Measurements from ENCODE around the gene CCNQ.

Gene CCNQ

GRCh38 chrX:153637121-153638040 is 38.4 kb upstream of the CCNQ start:
- DNase-seq = no peak

- DNase-seq = no peak
Measured at GRCh38 chrX:153636716-153637115, 37.8 kb upstream of the CCNQ start.

- peak; percentile 62 for DNase-seq
Measured at GRCh38 chrX:153635788-153636668, 37.1 kb upstream of the CCNQ start.

DNA sequence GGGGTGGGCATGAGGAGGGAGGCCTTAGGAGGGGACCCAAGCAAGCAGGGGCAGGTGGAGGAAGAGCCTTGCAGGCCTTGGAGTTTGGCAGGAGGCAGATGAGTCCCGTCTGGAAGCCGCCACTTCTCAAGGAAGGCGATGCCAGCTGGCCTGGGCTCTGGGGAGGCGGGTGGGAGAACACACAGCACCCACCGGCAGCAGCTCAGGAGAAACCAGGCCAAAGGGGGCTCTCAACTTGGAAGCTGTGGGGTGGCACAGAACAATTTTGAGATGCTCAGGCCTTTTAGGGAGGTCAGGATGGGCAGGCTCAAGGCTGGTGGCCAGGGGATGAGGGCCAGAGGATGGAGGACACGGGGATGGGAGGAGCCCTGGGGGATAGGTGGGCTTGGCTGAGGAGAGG is 36.4 kb upstream of the CCNQ start:
- DNase-seq = no peak

DNA sequence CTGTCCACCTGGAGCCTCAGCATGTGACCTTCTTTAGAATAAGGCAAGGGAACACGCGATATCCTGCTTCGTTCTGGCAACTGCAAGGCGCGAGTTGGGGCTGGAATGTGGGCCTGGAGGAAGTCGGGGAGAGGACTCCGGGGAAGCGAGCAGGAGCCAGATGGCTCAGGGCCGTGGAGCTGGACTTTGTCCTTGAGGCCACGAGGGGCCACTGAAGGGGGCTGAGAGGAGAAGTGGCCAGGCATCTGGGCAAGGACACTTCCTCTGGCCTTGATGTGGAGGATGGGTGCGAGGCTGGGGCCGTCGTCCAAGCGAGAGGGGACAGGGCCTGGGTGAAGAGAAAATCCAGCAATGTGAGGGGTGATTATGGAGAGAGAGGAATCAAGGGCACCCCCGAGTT is 35.9 kb upstream of the CCNQ start:
- no peak for DNase-seq

DNA sequence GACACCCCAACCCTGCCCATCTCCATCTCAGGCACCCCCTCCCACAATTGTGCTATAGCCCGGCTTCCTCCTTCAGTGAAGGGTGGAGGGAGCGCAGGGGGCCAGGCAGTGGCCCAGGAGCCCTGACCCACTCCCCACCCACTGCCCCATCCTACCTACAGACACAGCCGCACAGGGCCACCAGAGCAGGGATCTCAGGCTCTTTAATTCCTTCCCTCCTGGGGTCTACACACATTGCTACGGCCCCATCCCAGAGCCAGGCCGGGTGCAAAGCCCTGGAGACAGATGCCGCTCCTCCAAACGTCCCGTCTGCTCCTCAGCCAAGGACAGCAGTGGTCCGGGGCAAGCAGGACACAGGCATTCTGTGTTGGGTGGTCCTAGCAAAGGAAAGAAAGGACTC is 35.3 kb upstream of the CCNQ start:
- no peak for DNase-seq

DNA sequence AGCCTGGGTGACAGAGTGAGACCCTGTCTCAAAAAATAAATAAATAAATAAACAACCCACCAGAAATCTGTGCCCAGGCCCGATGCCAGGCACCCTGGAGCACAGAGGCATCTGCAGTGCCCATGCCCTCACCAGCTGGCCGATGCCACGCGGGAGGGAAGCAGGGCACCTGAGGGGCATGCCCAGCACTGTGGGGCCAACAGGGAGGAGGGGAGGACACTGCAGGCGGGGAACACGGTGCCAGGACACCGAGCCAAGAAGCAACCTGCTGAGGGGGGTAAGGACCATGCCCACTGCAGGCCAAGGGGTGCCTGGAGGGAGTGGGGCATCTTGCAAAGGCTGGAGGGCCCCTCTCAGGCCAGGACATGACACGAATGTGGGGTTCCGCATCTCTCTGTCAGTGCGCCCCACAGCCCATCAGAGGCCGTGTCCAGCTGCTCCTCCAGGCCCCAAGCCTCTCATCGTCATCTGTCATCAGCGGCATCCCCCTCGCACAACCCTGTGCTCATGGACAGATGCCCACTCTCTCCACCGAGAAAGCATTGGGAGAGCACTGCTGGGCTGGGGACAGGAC is 34.8 kb upstream of the CCNQ start:
- no peak for DNase-seq

GRCh38 chrX:153633048-153633447 is 34.1 kb upstream of the CCNQ start:
- no peak for DNase-seq

DNA sequence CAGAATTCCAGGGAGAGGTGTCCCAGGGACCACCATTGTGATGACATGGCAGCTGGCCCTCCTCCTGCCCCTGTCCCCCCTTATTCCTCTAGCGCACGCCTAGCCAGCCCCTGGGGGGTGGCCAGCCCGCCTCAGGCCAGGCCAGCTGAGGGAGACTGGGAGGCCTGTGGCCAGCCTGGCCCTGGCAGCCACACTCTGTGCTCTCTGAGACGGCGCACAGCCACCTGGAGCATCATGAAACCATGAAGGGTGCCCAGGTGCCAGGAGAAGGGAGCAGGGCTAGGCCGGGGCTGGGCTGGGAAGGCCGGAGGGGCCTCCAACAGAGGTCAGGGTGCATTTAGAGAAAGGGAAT is 33.6 kb upstream of the CCNQ start:
- no peak for DNase-seq

GRCh38 chrX:153631907-153632594 is 33.1 kb upstream of the CCNQ start:
- DNase-seq = no peak

DNA sequence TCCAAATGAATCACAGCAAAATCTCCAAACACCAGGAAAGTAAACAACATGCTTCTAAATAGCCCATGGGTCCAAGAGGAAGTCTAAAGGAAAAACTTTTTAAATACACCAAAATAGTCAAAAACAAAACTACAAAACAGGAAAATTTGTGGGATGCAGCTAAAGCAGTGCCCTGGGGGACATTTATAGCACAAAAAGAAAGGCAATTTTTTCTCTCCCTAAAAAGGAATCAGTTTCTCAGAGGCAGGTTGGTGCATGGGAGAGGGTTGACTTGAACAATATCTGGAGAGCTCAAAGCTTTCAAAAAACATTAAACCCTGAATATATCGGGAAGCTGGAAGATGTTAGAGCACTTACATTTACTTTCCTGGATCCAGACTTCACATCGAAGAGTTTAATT is 32.4 kb upstream of the CCNQ start:
- DNase-seq = no peak

GRCh38 chrX:153628665-153629064 is 29.7 kb upstream of the CCNQ start:
- no peak for DNase-seq

DNA sequence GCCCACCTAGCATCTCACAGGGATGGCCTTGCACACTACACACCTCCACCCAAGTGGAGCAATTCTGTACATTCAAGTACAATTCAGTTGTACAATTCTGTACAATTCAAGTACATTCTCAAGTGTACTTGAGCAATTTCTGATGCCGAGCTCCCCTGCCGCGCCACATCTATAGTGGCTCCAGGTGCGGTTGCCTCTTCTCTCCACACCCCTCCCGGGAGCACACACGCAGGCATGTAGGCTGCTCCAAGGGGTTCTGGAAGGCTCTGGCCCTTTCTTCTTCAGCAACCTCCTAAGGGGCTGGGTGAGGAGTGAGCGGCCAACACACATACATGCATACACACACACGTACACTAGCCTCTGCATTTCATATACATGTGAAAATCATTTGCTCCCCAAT is 29.2 kb upstream of the CCNQ start:
- no peak for DNase-seq

- DNase-seq = no peak
Measured at GRCh38 chrX:153627675-153628111, 28.8 kb upstream of the CCNQ start.

- no peak for DNase-seq
Measured at GRCh38 chrX:153626863-153627674, 28.1 kb upstream of the CCNQ start.

DNA sequence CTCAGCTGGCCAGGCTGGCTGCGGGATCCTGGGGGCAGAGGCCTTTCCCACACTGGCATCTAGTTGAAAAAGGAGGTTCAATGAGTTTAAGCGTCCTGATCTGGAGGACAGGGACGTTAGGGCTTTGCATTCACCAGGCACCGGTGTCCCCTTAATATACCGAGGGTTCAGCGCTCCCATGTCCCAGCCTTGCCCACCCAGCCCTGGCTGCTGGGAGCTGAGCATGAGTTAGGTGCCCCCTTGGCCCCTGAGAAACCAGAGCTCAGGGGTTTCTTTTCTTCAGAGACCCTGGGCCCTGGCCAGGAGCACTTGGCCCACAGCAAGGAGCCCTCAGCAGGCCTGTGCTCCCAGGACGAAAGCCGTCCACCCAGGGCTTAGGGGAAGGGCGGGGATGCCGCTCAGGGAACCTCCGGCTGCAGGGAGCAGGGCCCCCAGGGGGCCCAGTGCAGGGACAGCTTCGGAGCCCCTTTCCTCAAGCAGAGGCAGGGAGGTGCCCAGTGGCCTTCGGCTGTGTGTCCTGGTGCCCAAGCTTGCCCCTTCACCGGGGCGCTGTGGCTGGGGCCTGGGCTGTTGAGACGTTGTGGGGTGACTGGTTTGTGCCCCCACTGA is 27.2 kb upstream of the CCNQ start:
- no peak for DNase-seq

DNA sequence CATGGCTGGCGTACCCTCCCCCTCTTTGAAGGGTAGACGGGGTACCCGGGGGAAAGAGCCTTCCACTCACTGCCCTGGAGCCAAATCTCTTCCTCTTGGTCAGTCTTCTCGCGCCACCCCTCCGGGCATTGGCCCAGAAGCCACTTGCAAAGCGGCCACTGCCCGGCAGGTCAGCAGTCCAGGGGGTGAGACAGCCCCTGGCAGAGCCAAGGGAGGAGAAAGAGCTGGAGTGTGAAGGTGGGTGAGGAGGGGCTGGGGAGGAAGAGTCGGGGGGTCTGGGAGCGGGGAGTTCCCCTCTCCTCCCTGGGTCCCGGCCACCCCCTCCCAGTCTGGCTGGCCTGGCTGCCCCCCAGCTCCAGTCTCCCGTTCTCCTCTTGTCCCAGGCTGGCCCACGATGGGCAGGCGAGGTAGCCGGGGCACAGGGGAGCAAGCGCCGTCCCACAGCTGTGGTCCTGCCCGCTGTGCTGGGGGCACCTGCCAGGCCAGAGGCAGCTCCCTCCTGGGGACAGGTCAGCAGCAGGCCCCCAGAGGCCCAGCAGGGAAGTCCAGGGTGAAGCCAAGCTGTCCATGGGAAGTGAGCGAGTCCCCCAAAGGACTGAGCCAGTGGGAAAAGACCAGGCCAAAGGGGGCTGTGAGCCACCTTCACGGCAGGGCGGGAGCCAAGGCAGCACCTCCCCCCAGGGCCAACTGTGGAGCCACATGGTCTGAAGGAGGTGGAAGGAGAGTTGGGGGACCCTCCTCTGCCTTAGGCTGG is 26.5 kb upstream of the CCNQ start:
- DNase-seq = no peak

- DNase-seq = no peak
Measured at GRCh38 chrX:153624196-153625091, 25.5 kb upstream of the CCNQ start.

- no peak for DNase-seq
Measured at GRCh38 chrX:153623310-153624029, 24.5 kb upstream of the CCNQ start.

All from DMS 273 treated with DMSO at 0.1 percent for 48 hours (cell line).